GM13976 (cell line): Measurements from ENCODE around the gene FBXW9.
"Not testable (repeated sequence)": the region's sequence is repeated elsewhere in the genome, so short reads cannot be mapped to it uniquely, and the experiment has no call there.

Source experiments
- DNase-seq: peaks from one replicate; pipeline ENCODE4 v3.0.0; 2012; ENCODE audit warnings: low spot score
- in situ Hi-C: fragments of 300-500 bp; cut with MboI; formaldehyde crosslinking; loops from one replicate; pipeline ENCODE4 v1.12.0; 2022; ENCODE audit warnings: low sequenced_read_pairs, mixed read lengths, inconsistent platforms; ENCODE audit not compliant: unreplicated experiment
- TF ChIP-seq, protein P1 (sequence below): IDR thresholded peaks from 2 replicates; pipeline ENCODE4 v1.5.1; 2012; ENCODE audit warnings: borderline replicate concordance, mild to moderate bottlenecking; ENCODE audit not compliant: insufficient read depth; ENCODE audit errors: extremely low read depth, missing control alignments, control extremely low read depth

FBXW9 gene

DNA sequence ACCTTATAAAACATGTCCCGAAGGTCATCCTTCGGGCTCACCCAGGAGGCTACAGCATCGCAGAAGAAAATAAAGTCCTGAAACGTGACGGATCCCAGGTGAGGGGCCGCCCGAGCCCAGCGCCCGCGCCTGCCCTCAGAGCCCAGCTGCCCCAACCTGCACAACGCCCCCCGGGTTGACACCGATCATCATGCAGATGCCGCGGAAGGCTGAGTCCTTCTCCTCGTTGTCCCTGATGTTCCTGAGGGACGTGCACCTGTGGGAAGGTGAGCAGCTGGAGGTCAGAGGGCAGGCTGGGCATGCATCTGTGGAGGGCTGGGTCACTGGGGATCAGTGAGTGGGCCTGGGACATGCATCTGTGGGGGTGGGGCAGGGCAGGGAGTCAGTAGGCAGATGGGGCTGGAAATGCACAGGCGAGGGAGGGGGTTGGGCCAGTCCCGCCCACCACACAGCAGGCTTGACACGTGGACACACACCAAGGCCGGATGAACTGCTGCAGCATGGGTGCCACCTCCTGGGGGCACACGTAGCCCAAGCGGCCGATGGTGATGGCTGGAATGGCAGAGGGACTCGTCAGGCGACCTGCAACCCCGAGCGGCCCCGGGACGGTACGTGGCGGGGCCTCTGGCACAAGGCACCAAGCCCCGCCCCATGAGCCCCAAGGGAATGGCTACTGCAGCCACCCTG, 5.3 kb upstream of the FBXW9 start:
- TF ChIP-seq, protein P1, sequence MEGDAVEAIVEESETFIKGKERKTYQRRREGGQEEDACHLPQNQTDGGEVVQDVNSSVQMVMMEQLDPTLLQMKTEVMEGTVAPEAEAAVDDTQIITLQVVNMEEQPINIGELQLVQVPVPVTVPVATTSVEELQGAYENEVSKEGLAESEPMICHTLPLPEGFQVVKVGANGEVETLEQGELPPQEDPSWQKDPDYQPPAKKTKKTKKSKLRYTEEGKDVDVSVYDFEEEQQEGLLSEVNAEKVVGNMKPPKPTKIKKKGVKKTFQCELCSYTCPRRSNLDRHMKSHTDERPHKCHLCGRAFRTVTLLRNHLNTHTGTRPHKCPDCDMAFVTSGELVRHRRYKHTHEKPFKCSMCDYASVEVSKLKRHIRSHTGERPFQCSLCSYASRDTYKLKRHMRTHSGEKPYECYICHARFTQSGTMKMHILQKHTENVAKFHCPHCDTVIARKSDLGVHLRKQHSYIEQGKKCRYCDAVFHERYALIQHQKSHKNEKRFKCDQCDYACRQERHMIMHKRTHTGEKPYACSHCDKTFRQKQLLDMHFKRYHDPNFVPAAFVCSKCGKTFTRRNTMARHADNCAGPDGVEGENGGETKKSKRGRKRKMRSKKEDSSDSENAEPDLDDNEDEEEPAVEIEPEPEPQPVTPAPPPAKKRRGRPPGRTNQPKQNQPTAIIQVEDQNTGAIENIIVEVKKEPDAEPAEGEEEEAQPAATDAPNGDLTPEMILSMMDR = no peak
- DNase-seq = no peak
- in situ Hi-C loops = no loop called here

DNA sequence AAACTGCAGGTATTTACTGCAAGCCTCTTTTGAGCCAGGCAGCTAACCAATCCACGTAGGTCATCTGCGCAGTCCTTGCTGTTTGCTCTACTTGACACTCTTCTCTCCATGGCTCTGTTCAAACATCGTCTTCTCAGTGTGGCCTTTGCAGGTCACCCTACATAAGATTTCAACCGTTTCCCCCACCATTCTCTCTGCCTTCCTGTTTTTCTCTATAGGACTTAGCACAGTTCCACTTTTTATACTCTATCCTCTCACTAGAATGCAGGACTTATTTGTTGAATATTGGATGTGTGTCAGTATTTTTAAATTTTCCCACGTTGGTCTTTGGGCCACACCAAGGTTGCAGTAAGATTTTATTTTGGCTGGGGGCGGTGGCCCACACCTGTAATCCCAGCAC, 1.7 kb upstream of the FBXW9 start:
- in situ Hi-C loops = no loop called here
- DNase-seq = no peak
- TF ChIP-seq, protein P1 = no peak

DNA sequence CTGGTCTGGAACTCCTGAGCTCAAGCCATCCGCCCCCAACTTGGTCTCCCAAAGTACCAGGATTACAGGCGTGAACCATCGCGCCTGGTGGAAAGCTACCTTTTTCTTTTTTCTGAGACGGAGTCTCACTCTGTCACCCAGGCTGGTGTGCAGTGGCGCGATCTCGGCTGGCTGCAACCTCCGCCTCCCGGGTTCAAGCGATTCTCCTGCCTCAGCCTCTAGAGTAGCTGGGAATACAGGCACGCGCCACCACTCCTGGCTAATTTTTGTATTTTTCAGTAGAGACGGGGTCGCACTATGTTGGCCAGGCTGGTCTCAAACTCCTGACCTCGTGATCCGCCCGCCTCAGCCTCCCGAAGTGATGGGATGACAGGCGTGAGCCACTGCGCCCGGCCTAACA, 994 bp upstream of the FBXW9 start:
- in situ Hi-C loops = not testable (repeated sequence)

DNA sequence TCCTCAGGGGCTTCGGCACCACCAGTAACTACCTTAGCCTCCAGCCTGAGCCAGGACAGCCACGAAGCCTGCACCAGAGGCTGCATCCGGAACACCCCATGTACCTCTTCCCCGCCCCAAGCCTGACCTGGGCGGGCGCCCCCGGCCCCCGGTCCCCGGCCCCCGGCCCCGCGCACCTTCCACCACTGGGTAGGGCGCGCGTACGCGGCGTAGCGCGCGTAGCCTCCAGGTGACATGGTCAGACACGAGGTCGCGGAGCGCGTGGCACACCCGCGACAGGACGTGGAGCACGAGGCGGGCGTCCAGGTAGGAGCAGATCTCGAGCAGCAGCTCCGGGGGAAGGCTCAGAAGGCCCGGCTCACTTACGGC, 450 bp downstream of the FBXW9 start:
- no peak for DNase-seq
- TF ChIP-seq, protein P1 = no peak
- in situ Hi-C loops = no loop called here

More for the DNA sequence above, 994 bp upstream of the FBXW9 start:
- not testable (repeated sequence) for DNase-seq

DNA sequence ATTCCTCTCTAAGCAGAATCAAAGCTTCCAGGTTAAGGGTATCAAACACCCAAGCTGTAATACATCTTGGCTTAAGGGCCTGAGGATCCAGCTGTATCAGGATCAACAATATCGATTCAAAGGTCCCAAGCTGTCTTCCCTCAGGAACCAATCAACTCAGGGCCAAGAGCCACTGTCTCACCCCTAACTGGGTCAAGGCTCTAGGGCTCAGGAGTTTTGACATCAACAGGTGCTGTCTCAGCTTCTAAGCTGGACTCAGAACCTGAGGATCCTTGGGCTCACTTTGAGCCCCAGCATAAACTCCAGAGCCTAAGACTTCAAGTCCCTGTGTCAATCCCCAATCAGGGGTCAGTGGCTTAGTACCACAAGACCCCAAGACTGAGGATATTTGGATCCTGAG, 917 bp downstream of the FBXW9 start:
- TF ChIP-seq, protein P1 = no peak
- in situ Hi-C loops = no loop called here
- DNase-seq = no peak

DNA sequence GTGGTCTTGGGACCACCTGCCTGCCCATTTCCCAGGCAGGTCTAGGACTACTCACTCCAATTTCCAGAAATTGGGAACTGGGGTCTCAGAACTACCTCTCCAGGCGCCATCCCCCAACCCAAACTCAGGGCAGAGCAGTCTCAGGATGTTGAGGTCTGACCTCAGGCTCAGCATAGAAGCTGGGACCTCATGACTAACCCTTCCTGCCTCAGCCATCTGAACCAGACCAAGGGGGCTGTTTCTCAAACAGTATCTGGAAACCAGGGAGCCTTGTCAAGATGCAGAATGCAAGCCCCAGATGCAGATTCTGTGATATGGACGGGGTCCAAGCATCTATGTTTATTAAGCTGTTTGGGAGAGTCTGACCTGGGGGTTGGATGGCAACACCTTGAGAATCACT, 1.3 kb downstream of the FBXW9 start:
- DNase-seq = no peak
- in situ Hi-C loops = no loop called here
- TF ChIP-seq, protein P1 = no peak

DNA sequence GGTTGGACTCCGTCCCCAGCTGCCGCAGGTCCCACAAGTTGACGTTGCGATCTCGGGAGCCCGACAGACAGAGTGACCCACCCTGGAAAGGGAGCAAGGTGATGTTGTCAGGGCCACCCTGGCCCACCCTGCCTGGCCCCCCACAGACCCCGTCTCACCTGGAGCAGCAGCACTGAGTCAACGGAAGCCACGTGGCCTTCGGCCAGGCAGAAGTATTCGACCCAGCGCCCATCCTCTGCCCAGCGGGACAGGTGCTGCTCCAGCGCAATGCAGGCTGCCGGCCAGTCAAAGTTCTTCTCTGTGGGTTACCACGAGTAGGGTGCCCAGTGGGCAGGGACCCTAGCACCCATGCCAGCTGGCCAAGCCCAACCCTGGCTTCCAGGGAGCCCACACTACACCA, 1.8 kb downstream of the FBXW9 start:
- in situ Hi-C loops = no loop called here
- TF ChIP-seq, protein P1 = no peak
- no peak for DNase-seq
